Head of caudate nucleus (tissue), 42 donors: Measurements from ENCODE around the gene AMOTL1.
"Not testable (repeated sequence)": the region's sequence is repeated elsewhere in the genome, so short reads cannot be mapped to it uniquely, and the experiment has no call there.

ENCODE experiments used
- DNase-seq, 42 donors: peaks; one replicate each; pipeline versions ENCODE4 v3.0.0 to v3.0.0-alpha.2; 2020 to 2021; ENCODE audit warnings: mixed read lengths in 7 of 42
- intact Hi-C: fragments of 100-400 bp; cut with DNase I; formaldehyde crosslinking; loops from one replicate; pipeline ENCODE4 v1.15.0; 2022

AMOTL1 gene

GRCh38 chr11:94835594-94835927 lies 67.4 kb downstream of the AMOTL1 start:
- DNase-seq = no peak
- intact Hi-C loops = loop anchor here (10.0 kb wide), 1 partner anchor 61 kb away; no protein-coding TSS in a partner anchor

GRCh38 chr11:94837317-94837716 lies 69.2 kb downstream of the AMOTL1 start:
- intact Hi-C loops = loop anchor here (10.0 kb wide), 1 partner anchor 63 kb away; no protein-coding TSS in a partner anchor

GRCh38 chr11:94838027-94838731 lies 70.0 kb downstream of the AMOTL1 start:
- intact Hi-C loops = loop anchor here (10.0 kb wide), 1 partner anchor 63 kb away; no protein-coding TSS in a partner anchor
- DNase-seq = no peak

More at GRCh38 chr11:94837317-94837716, 69.2 kb downstream of the AMOTL1 start:
- DNase-seq = no peak

- no peak for DNase-seq
Measured at GRCh38 chr11:94840209-94840608, 72.1 kb downstream of the AMOTL1 start.

GRCh38 chr11:94844031-94844430 lies 75.9 kb downstream of the AMOTL1 start:
- intact Hi-C loops = no loop called here
- DNase-seq = no peak

More at GRCh38 chr11:94840209-94840608, 72.1 kb downstream of the AMOTL1 start:
- intact Hi-C loops = no loop called here

- intact Hi-C loops = no loop called here
- no peak for DNase-seq
Measured at GRCh38 chr11:94845622-94846021, 77.5 kb downstream of the AMOTL1 start.

- no peak for DNase-seq
- intact Hi-C loops = no loop called here
Measured at GRCh38 chr11:94849839-94850238, 81.7 kb downstream of the AMOTL1 start.

GRCh38 chr11:94851864-94852636 lies 83.9 kb downstream of the AMOTL1 start:
- no peak for DNase-seq
- intact Hi-C loops = no loop called here

- DNase-seq, intact Hi-C loops: not testable (repeated sequence)
Measured at GRCh38 chr11:94853288-94853687, 85.1 kb downstream of the AMOTL1 start.

- intact Hi-C loops = no loop called here
- no peak for DNase-seq
Measured at GRCh38 chr11:94853836-94854235, 85.7 kb downstream of the AMOTL1 start.

GRCh38 chr11:94854770-94855633 lies 86.8 kb downstream of the AMOTL1 start:
- intact Hi-C loops = no loop called here
- no peak for DNase-seq

GRCh38 chr11:94855666-94856065 lies 87.5 kb downstream of the AMOTL1 start:
- no peak for DNase-seq
- intact Hi-C loops = no loop called here

GRCh38 chr11:94856443-94856842 lies 88.3 kb downstream of the AMOTL1 start:
- no peak for DNase-seq
- intact Hi-C loops = no loop called here

- intact Hi-C loops = no loop called here
- no peak for DNase-seq
Measured at GRCh38 chr11:94857337-94857736, 89.2 kb downstream of the AMOTL1 start.

- no peak for DNase-seq
- intact Hi-C loops = no loop called here
Measured at GRCh38 chr11:94858012-94858705, 90.0 kb downstream of the AMOTL1 start.

- no peak for DNase-seq
- intact Hi-C loops = no loop called here
Measured at GRCh38 chr11:94860333-94860732, 92.2 kb downstream of the AMOTL1 start.

- intact Hi-C loops = no loop called here
- no peak for DNase-seq
Measured at GRCh38 chr11:94861306-94861845, 93.2 kb downstream of the AMOTL1 start.
